OCI-LY7 (cell line): ENCODE results near the gene TASP1. TPM values are rescaled to one million over a fixed set of nuclear protein-coding genes. Genes with fewer than 3 reads are reported as not detected.

ENCODE experiments used
- BruUV-seq: library from RNA; stranded (reverse); fragments of 400-500 nt; replicated peaks from 2 replicates; lab custom pipeline; 2021; lab: Mats Ljungman, UMichigan
- CTCF ChIA-PET: fragments of 300-600 bp; sonication (Branson Sonifier 250); formaldehyde crosslinking; loops from one replicate; lab custom pipeline; 2022; ENCODE audit warnings: antibody characterized with exemption; ENCODE audit not compliant: unreplicated experiment; lab: Charles Lee
- POLR2A ChIA-PET: fragments of 300-600 bp; sonication (Branson Sonifier 250); formaldehyde crosslinking; loops from one replicate; lab custom pipeline; 2022; ENCODE audit warnings: antibody characterized with exemption; lab: Charles Lee
- DNase-seq: peaks from one replicate; pipeline ENCODE4 v3.0.0-alpha.2; 2015; ENCODE audit warnings: low spot score
- H2AFZ ChIP-seq: fragments of 200-600 bp; sonication (generic), shearing (Covaris generic); 2 replicates; pipeline ENCODE4 v1.6.1; 2014; ENCODE audit warnings: mild to moderate bottlenecking, antibody characterized with exemption, low read length, moderate library complexity
- H3K27ac ChIP-seq: fragments of 200-600 bp; sonication (generic); 2 replicates; pipeline ENCODE4 v1.5.1; 2014; ENCODE audit warnings: mixed run types, low read depth, mild to moderate bottlenecking, moderate library complexity, low read length, inconsistent platforms; ENCODE audit not compliant: poor library complexity, severe bottlenecking
- H3K36me3 ChIP-seq: fragments of 200-600 bp; sonication (generic); 2 replicates; pipeline ENCODE4 v1.6.1; 2014; ENCODE audit warnings: mild to moderate bottlenecking, antibody characterized with exemption, low read length, moderate library complexity, mixed read lengths; ENCODE audit not compliant: insufficient read depth
- H3K4me1 ChIP-seq: fragments of 200-600 bp; sonication (generic); 2 replicates; pipeline ENCODE4 v1.5.1; 2014; ENCODE audit warnings: mild to moderate bottlenecking, low read length; ENCODE audit not compliant: insufficient read depth, poor library complexity, severe bottlenecking
- H3K4me2 ChIP-seq: fragments of 200-600 bp; sonication (generic); 2 replicates; pipeline ENCODE4 v1.6.1; 2014; ENCODE audit warnings: mild to moderate bottlenecking, low read length
- H3K4me3 ChIP-seq: fragments of 200-600 bp; sonication (generic); 2 replicates; pipeline ENCODE4 v1.5.1; 2014; ENCODE audit warnings: mild to moderate bottlenecking, low read depth, low read length; ENCODE audit not compliant: poor library complexity, severe bottlenecking
- H3K79me2 ChIP-seq: fragments of 200-600 bp; sonication (generic); 2 replicates; pipeline ENCODE4 v1.6.1; 2016; ENCODE audit warnings: low read depth, mild to moderate bottlenecking, low read length, moderate library complexity, mixed read lengths; ENCODE audit not compliant: insufficient read depth
- H3K9me2 ChIP-seq: fragments of 200-600 bp; sonication (generic); 2 replicates; pipeline ENCODE4 v1.6.1; 2016; ENCODE audit warnings: mild to moderate bottlenecking, low read length, mixed read lengths; ENCODE audit not compliant: insufficient read depth
- H3K9me3 ChIP-seq: fragments of 200-600 bp; sonication (generic); 2 replicates; pipeline ENCODE4 v1.6.1; 2014; ENCODE audit warnings: mild to moderate bottlenecking, mixed run types, low read length, mixed read lengths
- H4K20me1 ChIP-seq: fragments of 200-600 bp; sonication (generic); 2 replicates; pipeline ENCODE4 v1.6.1; 2014; ENCODE audit warnings: mild to moderate bottlenecking, antibody characterized with exemption, low read length, moderate library complexity, mixed read lengths; ENCODE audit not compliant: insufficient read depth
- CTCF ChIP-seq: fragments of 200-600 bp; sonication (generic); conservative IDR thresholded peaks from 2 replicates; pipeline ENCODE4 v1.5.1; 2014; ENCODE audit warnings: mild to moderate bottlenecking, antibody characterized with exemption, low read length, moderate library complexity, mixed read lengths
- EZH2phosphoT487 ChIP-seq: fragments of 200-600 bp; sonication (generic); IDR thresholded peaks from 2 replicates; pipeline ENCODE4 v1.6.1; 2018; ENCODE audit warnings: low read depth, borderline replicate concordance, mild to moderate bottlenecking, mixed run types, antibody characterized with exemption, low read length, moderate library complexity, mixed read lengths
- intact Hi-C: fragments of 100-400 bp; cut with micrococcal nuclease; formaldehyde crosslinking; loops from one replicate; pipeline ENCODE4 v1.10.0; 2022; ENCODE audit not compliant: unreplicated experiment
- total RNA-seq, 2 experiments: library from RNA; depleted of rRNA in 1 of 2; stranded (reverse); fragments of >200 nt in 1 of 2; shearing (Covaris generic) in 1 of 2; gene quantifications; 2 replicates each; pipeline ENCODE4 v1.2.3, GENCODE V29; 2014 to 2022

The TASP1 gene
- total RNA-seq, 2 experiments from 2014 or later, result 12.9 to 15.5 TPM

- no peaks in the 10 kb centered on the region for H3K36me3 ChIP-seq
- no TSS peak for BruUV-seq
- H3K4me3 ChIP-seq, result no peak overlapping the region
- intact Hi-C loops, result no loop called here
- POLR2A ChIA-PET, result interaction anchor here (0.9 kb wide), 1 partner anchor 52 kb away, joined by 3 read pairs; no protein-coding TSS in a partner anchor
- H3K4me1 ChIP-seq, result no peaks in the 10 kb centered on the region
- no peaks in the 10 kb centered on the region for H3K9me3 ChIP-seq
- H3K4me2 ChIP-seq, result no peak overlapping the region
- no peaks in the 10 kb centered on the region for H3K79me2 ChIP-seq
- no peaks in the 10 kb centered on the region for H3K9me2 ChIP-seq
- CTCF ChIA-PET, result no interaction called here
- H3K27ac ChIP-seq, result no peak overlapping the region
- H2AFZ ChIP-seq, result no peak overlapping the region
- no peaks in the 10 kb centered on the region for H4K20me1 ChIP-seq
- DNase-seq, result no peak
- no peak for TF ChIP-seq EZH2phosphoT487
- TF ChIP-seq CTCF, result no peak
Observed at GRCh38 chr20:13402986-13403385, 235.7 kb downstream of the TASP1 start.

- Histone ChIP-seq H3K36me3 (no peaks in the 10 kb centered on the region), H3K9me2 (no peaks in the 10 kb centered on the region), H3K4me1 (no peaks in the 10 kb centered on the region), H3K4me3 (no peak overlapping the region), H3K4me2 (no peak overlapping the region), H3K9me3 (no peaks in the 10 kb centered on the region), H3K79me2 (no peaks in the 10 kb centered on the region), H4K20me1 (no peaks in the 10 kb centered on the region), H2AFZ (no peak overlapping the region), H3K27ac (no peak overlapping the region)
- BruUV-seq, result no TSS peak
- no peak for TF ChIP-seq EZH2phosphoT487
- no peak for TF ChIP-seq CTCF
- intact Hi-C loops, result no loop called here
- no peak for DNase-seq
- ChIA-PET POLR2A (interaction anchor here (0.9 kb wide), 1 partner anchor 51 kb away, joined by 3 read pairs; no protein-coding TSS in a partner anchor), CTCF (no interaction called here)
Observed at GRCh38 chr20:13402171-13402760, 236.5 kb downstream of the TASP1 start.

GRCh38 chr20:13401596-13401995, 237.1 kb downstream of the TASP1 start:
- no peaks in the 10 kb centered on the region for H3K36me3 ChIP-seq
- no peak overlapping the region for H2AFZ ChIP-seq
- H3K4me2 ChIP-seq, result no peak overlapping the region
- no peaks in the 10 kb centered on the region for H3K9me2 ChIP-seq
- no peaks in the 10 kb centered on the region for H4K20me1 ChIP-seq
- H3K4me3 ChIP-seq, result no peak overlapping the region
- ChIA-PET POLR2A (no interaction called here), CTCF (no interaction called here)
- no peak for DNase-seq
- H3K79me2 ChIP-seq, result no peaks in the 10 kb centered on the region
- TF ChIP-seq CTCF, result no peak
- no peaks in the 10 kb centered on the region for H3K4me1 ChIP-seq
- BruUV-seq, result no TSS peak
- intact Hi-C loops, result no loop called here
- H3K9me3 ChIP-seq, result no peaks in the 10 kb centered on the region
- H3K27ac ChIP-seq, result no peak overlapping the region
